Measurements from ENCODE around the gene COL5A1.

DNA sequence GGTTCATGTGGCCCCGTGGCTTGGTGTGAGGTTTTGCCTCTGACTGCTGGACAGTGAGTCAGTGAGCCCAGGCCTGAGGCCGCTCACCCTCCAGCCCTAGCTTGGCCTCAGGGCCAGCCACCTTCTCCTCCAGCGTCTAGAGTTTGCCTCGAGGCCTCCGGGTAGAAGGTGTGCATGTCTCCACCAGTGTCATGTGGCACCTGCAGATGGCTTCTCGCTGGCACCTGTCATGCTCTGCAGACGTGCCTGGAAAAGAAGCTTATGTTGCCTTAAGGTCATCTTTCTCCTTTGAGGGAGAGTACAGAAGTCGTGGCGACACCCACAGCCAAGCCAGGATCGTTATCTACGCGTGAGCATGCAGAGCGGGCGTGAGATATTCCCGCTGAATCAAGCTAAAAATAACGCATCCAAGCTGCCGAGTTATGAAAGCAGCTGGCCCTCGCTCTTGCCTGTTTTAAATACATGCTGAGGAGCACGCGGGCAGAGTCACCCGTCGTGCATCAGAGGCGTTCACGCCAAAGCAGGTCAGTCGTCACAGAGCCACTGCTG lies 159.3 kb downstream of the COL5A1 start:
- no peak for TF ChIP-seq EZH2phosphoT487 (IDR thresholded peaks at IDR 0.05)
- TF ChIP-seq, protein P1, sequence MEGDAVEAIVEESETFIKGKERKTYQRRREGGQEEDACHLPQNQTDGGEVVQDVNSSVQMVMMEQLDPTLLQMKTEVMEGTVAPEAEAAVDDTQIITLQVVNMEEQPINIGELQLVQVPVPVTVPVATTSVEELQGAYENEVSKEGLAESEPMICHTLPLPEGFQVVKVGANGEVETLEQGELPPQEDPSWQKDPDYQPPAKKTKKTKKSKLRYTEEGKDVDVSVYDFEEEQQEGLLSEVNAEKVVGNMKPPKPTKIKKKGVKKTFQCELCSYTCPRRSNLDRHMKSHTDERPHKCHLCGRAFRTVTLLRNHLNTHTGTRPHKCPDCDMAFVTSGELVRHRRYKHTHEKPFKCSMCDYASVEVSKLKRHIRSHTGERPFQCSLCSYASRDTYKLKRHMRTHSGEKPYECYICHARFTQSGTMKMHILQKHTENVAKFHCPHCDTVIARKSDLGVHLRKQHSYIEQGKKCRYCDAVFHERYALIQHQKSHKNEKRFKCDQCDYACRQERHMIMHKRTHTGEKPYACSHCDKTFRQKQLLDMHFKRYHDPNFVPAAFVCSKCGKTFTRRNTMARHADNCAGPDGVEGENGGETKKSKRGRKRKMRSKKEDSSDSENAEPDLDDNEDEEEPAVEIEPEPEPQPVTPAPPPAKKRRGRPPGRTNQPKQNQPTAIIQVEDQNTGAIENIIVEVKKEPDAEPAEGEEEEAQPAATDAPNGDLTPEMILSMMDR (IDR thresholded peaks at IDR 0.05): no peak
